ENCODE data around the gene CYBA.

DNA sequence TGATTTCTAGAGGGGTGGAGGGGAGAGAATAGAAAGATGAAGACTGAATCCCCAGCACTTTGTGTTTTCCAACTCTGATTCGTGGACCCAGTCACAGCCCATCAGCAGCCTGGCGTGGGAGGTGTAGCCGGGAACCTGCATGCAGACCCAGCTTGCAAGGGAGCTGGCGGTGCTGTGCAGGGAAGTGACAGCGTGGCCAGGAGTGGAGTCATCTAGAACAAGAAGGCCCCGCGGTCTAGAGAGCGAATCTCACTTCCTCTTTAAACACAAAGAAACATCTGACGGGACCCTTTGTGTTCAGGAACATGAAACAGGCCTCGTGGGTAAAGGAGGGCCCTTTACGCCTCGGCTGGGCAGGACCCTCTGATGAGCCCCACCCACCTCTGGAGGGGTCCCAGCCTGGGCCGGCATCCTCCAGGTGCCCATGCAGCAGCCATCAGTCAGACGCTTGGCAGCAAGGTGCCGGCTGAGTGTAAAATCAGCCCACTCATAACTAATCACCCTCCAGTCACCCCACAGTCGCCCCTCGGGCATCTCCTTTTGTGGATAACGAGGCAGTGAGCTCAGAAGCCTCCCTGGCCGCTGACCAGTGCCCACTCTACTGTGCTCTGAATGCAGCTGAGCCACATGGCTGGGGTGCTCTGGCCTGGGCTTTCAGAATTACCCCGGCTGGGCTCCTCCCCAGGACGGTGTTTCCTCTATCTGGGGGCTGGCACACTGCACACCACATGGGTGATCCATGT, 31.0 kb upstream of the CYBA start:
- TF ChIP-seq, protein P1, sequence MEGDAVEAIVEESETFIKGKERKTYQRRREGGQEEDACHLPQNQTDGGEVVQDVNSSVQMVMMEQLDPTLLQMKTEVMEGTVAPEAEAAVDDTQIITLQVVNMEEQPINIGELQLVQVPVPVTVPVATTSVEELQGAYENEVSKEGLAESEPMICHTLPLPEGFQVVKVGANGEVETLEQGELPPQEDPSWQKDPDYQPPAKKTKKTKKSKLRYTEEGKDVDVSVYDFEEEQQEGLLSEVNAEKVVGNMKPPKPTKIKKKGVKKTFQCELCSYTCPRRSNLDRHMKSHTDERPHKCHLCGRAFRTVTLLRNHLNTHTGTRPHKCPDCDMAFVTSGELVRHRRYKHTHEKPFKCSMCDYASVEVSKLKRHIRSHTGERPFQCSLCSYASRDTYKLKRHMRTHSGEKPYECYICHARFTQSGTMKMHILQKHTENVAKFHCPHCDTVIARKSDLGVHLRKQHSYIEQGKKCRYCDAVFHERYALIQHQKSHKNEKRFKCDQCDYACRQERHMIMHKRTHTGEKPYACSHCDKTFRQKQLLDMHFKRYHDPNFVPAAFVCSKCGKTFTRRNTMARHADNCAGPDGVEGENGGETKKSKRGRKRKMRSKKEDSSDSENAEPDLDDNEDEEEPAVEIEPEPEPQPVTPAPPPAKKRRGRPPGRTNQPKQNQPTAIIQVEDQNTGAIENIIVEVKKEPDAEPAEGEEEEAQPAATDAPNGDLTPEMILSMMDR (IDR thresholded peaks at IDR 0.05; ENCODE audit: insufficient read depth, low read length) = no peak
- TF ChIP-seq, protein P2, sequence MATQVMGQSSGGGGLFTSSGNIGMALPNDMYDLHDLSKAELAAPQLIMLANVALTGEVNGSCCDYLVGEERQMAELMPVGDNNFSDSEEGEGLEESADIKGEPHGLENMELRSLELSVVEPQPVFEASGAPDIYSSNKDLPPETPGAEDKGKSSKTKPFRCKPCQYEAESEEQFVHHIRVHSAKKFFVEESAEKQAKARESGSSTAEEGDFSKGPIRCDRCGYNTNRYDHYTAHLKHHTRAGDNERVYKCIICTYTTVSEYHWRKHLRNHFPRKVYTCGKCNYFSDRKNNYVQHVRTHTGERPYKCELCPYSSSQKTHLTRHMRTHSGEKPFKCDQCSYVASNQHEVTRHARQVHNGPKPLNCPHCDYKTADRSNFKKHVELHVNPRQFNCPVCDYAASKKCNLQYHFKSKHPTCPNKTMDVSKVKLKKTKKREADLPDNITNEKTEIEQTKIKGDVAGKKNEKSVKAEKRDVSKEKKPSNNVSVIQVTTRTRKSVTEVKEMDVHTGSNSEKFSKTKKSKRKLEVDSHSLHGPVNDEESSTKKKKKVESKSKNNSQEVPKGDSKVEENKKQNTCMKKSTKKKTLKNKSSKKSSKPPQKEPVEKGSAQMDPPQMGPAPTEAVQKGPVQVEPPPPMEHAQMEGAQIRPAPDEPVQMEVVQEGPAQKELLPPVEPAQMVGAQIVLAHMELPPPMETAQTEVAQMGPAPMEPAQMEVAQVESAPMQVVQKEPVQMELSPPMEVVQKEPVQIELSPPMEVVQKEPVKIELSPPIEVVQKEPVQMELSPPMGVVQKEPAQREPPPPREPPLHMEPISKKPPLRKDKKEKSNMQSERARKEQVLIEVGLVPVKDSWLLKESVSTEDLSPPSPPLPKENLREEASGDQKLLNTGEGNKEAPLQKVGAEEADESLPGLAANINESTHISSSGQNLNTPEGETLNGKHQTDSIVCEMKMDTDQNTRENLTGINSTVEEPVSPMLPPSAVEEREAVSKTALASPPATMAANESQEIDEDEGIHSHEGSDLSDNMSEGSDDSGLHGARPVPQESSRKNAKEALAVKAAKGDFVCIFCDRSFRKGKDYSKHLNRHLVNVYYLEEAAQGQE (IDR thresholded peaks at IDR 0.05; ENCODE audit: insufficient replicate concordance, low read depth) = no peak

Data from HL-60 (cell line).